ENCODE results near the gene OR52A5.
A peak's percentile ranks its signal among the peaks of the same experiment; 100 is the strongest.

Gene OR52A5

GRCh38 chr11:5131584-5132335 is 6.4 kb downstream of the OR52A5 start:
- no peak overlapping the region for H3K4me3 ChIP-seq (ENCODE audit: low read depth, low read length)
- in situ Hi-C loops (cut with HindIII; ENCODE audit: low sequenced_read_pairs) = no loop called here
- no peak for TF ChIP-seq CTCF (IDR thresholded peaks at IDR 0.05; ENCODE audit: low read depth, low read length, missing control alignments)
- no peak for DNase-seq (ENCODE audit: low read depth)

- H3K4me3 ChIP-seq (ENCODE audit: low read depth, low read length) = no peak overlapping the region
- no peak for TF ChIP-seq CTCF (IDR thresholded peaks at IDR 0.05; ENCODE audit: low read depth, low read length, missing control alignments)
- in situ Hi-C loops (cut with HindIII; ENCODE audit: low sequenced_read_pairs) = no loop called here
- no peak for DNase-seq (ENCODE audit: low read depth)
Observed at GRCh38 chr11:5129457-5129877, 8.7 kb downstream of the OR52A5 start.

- TF ChIP-seq CTCF (IDR thresholded peaks at IDR 0.05; ENCODE audit: low read depth, low read length, missing control alignments) = no peak
Observed at GRCh38 chr11:5124891-5125620, 13.1 kb downstream of the OR52A5 start.

GRCh38 chr11:5123802-5124521 is 14.2 kb downstream of the OR52A5 start:
- in situ Hi-C loops (cut with HindIII; ENCODE audit: low sequenced_read_pairs) = no loop called here
- DNase-seq (ENCODE audit: low read depth) = peak; percentile 60
- peak; percentile 88 for TF ChIP-seq CTCF (IDR thresholded peaks at IDR 0.05; ENCODE audit: low read depth, low read length, missing control alignments)
- no peak overlapping the region for H3K4me3 ChIP-seq (ENCODE audit: low read depth, low read length)

More at GRCh38 chr11:5124891-5125620, 13.1 kb downstream of the OR52A5 start:
- in situ Hi-C loops (cut with HindIII; ENCODE audit: low sequenced_read_pairs) = no loop called here
- DNase-seq (ENCODE audit: low read depth) = no peak
- H3K4me3 ChIP-seq (ENCODE audit: low read depth, low read length) = no peak overlapping the region

GRCh38 chr11:5118893-5119292 is 19.3 kb downstream of the OR52A5 start:
- no peak for TF ChIP-seq CTCF (IDR thresholded peaks at IDR 0.05; ENCODE audit: low read depth, low read length, missing control alignments)
- in situ Hi-C loops (cut with HindIII; ENCODE audit: low sequenced_read_pairs) = no loop called here
- no peak for DNase-seq (ENCODE audit: low read depth)

GRCh38 chr11:5117588-5117987 is 20.6 kb downstream of the OR52A5 start:
- no peak for TF ChIP-seq CTCF (IDR thresholded peaks at IDR 0.05; ENCODE audit: low read depth, low read length, missing control alignments)
- H3K4me3 ChIP-seq (ENCODE audit: low read depth, low read length) = no peak overlapping the region
- no peak for DNase-seq (ENCODE audit: low read depth)
- in situ Hi-C loops (cut with HindIII; ENCODE audit: low sequenced_read_pairs) = no loop called here

More at GRCh38 chr11:5118893-5119292, 19.3 kb downstream of the OR52A5 start:
- no peak overlapping the region for H3K4me3 ChIP-seq (ENCODE audit: low read depth, low read length)
